ENCODE measurements around the gene ARID2. TPM values are rescaled to one million over a fixed set of nuclear protein-coding genes. Genes with fewer than 3 reads are reported as not detected.
A peak's percentile ranks its signal among the peaks of the same experiment; 100 is the strongest.

The ARID2 gene
- total RNA-seq, 1 donor from 2014 or later: 41.8 TPM

DNA sequence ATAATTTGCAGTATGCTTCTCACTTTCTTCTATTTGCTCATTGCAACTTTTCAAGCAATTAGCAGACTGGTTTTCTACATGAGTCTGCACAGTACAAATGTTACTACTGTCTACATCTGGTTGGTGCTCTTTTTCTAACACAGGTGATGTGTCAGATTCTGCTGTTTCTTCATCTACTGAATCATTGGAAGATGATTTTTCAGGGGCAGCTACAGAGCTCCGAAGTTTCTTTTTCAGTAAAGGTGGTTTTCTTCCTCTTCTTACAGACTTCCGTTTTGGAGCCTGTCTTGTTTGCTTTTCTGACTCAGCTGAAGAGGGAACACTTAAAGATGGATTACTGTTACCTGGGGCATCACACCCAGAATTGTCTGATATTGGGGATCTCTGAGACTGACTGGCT is 198.8 kb downstream of the ARID2 start:
- no peak for DNase-seq (ENCODE audit: low read depth)

DNA sequence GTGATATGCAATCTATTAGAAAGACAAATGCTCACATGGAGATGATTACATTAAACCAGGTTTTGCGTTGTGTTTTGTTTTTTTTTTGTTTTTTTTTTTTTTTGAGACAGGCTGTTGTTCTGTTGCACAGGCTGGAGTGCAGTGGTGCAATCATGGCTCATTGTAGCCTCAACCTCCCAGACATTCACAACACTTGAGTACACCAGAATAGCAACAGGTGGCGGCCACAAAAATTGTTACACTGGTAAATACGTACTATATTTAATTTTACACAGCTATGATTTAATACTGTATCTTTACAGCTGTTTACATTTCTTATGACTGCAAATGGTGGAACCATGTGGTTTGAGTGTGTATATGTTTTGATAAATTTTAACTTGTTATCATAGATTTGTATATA is 200.9 kb downstream of the ARID2 start:
- DNase-seq (ENCODE audit: low read depth): no peak

DNA sequence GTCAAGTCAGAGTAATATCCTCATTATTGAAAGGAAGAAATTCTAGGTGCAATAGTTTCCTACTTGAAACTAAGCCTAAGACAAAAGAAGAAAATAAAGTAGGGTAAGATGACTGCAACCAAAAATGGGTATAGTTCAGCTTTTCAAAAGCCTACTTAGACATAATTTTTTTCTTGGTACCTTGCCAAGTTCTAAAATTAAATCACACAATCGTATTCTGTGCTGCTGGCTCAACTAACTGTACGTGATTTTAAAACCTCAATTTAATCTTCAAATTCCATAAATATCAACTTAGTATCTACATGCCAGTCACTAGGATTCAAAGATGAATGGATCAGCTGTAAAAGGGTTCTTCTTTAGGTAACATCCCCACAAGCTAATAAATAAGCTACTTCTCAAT is 204.0 kb downstream of the ARID2 start:
- no peak for DNase-seq (ENCODE audit: low read depth)

DNA sequence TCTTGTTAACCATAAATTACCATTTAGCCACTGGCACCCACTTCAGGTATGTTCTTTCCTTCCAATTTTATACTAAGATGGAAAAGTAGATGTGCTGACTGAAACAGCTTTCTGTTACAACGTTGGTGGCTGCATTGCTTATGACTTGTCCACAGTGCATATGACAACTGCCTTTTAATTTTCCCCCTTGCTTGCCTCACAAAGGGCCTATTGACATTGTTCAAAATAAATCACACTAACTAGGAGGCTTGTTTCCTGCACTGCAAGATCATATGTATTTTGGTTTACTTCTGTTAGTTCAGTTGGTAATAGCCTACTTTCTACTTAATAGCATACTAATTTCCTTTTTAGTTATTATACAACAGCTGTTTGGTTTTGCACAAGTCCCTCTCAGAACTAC is 205.4 kb downstream of the ARID2 start:
- DNase-seq (ENCODE audit: low read depth): no peak

DNA sequence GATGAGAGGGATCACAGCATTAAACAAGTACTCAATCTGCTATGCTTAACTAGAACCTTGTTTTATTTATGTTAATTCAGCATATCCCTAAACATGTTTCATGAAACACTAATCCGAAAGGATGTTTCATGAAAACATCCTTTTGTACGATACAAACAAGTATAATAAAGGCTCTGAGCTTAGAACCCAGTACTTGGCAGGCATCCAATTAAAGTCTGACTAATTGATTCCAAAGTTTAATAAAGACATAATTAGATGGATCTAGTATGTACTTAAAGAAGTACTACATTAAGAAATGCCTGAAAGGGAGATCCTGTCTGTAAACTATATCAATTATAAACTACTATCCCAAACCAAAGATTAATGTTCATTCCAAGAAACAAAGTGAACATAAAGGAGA is 209.1 kb downstream of the ARID2 start:
- peak; percentile 17 for DNase-seq (ENCODE audit: low read depth)

DNA sequence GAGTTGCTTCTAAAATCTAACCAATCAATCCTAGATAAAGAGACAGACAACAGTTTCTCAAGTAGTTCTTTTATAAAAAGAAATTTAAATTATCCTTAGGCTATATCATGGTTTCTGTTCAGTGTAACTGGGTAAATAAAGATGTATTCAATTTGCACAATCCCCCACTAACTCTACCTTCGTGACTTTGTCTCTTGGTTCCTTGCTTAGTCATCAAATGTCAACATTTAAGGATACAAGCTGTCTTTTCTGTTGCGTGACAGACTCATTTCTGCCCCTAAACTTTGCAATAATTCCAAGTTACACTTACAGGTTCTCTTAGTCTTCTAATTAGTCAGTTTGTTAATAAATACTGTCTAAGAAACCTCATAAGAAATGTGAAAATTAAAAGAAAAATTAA is 210.3 kb downstream of the ARID2 start:
- no peak for DNase-seq (ENCODE audit: low read depth)

DNA sequence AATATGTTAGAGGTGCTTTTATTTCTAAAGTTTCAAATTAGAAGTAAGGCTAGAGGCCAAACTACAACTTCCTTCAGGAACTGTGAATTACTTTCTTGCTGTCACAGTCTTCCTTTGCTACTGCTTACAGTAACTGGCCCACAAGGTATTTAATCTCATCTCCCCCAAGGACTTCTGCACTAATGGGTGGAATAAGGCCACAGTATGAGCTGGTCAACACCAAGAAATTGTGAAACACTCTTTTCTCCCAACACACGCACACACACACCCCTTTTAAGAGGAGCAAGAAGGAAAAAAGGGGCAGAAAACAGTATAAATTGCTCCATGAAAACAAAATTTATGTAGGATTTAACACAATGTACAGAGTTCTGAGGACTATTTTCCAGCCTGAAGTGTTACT is 215.3 kb downstream of the ARID2 start:
- peak; percentile 5 for DNase-seq (ENCODE audit: low read depth)

DNA sequence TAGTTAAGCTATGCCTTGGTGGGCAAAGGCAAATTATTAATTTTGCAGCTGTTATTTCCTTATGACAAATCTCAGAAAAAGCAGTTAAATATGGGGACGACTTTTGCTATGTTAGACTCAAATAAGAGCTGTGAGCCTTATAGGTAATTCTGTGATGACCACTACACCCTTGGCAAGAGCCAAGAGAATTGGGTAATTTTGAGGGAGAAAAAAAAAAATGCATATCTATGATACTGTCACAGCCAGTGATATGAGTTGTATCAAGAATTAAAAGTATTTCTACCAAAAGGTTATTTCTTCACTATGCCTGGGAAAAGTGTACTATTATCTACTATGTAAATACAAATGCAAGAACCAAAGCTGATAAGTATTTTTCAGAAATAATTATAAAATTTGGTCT is 216.9 kb downstream of the ARID2 start:
- DNase-seq (ENCODE audit: low read depth): no peak

DNA sequence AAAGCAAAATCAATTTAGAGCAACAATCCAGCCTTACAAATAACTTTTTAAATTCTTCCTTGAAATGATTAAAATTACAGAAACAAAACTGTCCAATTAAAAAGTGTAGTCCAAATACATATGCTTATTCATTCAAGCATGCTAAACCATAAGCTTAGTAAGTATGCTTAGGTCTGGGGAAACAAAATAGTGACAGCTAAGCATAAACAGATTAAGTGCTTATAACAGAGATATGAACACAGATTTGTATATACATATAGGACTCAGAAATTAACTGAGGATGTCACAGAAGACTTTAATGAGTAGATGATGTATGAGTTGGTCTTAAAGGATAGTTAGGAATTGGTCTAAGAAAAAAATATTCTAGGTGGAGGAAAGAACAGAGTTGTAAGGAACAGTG is 219.0 kb downstream of the ARID2 start:
- no peak for DNase-seq (ENCODE audit: low read depth)
